NOMO-1 treated with dmso at 0.1 percent for 144 hours (cell line): ENCODE data around the gene ALG6.
"Not testable (repeated sequence)": the region's sequence is repeated elsewhere in the genome, so short reads cannot be mapped to it uniquely, and the experiment has no call there.

Experiments used
- DNase-seq: peaks from one replicate; lab custom pipeline; 2025; ENCODE audit not compliant: unreplicated experiment; lab: John Stamatoyannopoulos, UW

ALG6 gene

GRCh38 chr1:63328122-63328521, 39.3 kb upstream of the ALG6 start:
- no peak for DNase-seq

DNA sequence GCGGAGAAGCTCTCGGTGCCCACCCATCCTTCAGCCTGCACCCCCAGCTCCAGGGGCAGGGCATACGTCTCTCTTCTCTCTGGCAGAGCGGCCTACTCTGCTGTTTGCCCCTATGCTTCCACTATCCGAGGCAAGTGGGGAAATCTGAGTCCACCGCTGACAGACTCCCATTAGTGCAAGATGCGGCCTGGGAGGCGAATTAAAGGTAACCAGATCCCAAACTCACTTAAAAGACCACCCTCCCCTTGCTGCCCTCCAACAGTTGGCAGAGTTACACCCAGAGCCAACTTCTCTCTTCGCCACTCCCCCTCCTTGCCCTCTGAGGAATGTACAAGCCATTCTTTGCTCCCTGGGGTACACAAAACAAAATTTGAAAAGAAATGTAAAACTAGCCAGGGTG, 38.6 kb upstream of the ALG6 start:
- DNase-seq, result no peak

DNA sequence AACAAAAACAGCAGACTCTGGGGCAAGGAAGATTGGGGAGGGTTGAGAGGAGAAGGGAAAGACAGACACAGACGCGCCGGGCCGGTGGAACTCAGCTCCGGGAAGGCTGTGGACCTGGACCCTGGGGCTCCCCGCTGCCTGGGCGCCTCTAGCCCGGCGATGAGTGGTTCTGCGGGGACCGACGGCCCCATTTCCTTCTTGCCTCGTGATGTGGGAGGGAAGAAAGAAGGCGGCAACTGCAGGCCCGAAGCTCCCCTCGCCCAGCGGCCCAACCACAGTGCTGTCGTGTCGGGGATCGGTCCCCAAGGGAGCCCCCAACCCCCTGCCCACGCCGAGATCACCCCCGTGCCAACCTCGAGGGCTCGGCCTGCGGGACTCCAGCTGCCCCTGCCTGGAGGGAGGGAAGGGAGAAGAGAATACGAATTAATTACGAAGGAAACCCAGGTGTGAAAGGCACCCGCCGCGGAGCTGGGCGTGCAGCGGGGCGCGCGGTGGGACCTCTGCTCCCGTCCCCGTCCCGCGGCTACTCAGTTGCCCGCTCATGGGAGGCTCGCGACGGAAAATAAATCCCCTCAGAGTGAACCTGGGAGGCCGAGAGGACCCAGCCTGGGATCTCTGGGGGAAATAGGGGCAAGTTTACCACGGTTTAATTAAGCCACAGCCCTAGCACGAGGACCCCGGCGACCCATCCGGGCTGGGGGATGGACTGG, 37.7 kb upstream of the ALG6 start:
- DNase-seq, result no peak

DNA sequence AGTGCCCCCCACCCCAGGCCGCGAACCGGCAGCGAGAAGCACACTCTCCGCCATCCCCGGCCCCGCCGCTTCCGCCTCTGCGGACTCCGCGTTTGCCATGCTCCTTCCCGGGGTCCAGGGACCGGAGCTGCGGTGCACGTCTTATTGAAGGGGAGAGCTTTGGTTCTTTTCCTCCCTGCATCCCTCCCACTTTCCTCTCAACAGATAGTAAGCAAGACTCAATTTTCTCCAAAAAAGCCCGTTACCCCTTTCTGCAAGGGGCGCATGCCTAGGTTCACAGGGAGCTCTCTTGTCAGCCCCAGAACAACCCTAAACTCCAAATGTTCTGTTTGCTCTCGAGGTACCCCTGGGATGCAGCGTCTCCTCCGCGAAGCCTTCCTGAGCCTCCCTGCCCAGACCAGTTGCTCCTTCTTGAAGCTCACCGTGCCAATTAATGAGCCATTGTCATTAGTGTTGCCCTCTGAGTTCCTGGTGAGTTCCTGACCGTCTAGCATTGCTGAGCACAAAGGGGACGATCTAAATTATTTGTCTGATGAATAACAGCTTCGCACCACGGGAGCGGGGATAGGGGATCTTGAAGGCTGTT, 37.0 kb upstream of the ALG6 start:
- no peak for DNase-seq

- no peak for DNase-seq
These were observed 25.0 kb upstream of the ALG6 start for GRCh38 chr1:63342402-63342801.

DNA sequence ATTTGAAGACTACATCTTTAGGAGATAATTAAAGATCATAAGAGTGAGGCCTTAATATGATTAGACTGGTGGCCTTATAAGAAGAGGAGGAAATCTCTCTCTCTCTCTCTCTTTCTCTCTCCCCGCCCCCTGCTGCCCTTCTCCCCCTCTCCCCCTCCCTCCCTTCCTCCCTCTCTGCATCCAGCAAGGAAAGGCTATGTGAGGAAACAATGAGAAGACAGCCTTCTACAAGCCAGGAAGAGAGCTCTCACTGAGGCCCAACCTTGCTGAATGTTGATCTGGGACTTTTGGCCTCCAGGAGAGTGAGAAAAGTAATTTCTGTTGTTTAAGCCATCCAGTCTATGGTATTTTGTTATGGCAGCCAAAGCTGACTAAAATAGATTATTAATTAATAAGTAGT, 23.5 kb upstream of the ALG6 start:
- no peak for DNase-seq

- DNase-seq, result no peak
These were observed 17.1 kb upstream of the ALG6 start for GRCh38 chr1:63350320-63350719.

DNA sequence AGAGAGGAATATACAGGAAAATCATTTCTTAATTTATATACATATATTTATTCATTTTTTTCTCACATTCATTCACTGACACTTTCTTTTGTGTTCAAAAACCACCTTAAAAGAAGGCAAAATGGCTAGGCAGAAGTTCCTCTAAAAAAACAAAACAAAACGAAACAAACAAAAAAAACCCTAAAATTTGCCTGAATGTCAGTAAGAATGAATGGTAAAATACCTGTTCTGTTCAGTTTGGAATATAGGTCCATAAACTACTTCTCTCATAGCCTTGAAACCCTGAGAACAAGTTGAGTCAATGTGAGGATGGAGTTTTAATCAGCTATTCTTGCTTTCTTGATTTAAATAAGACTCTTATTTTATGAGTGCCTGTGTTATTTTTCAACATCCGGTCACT, 14.7 kb upstream of the ALG6 start:
- DNase-seq, result no peak

DNA sequence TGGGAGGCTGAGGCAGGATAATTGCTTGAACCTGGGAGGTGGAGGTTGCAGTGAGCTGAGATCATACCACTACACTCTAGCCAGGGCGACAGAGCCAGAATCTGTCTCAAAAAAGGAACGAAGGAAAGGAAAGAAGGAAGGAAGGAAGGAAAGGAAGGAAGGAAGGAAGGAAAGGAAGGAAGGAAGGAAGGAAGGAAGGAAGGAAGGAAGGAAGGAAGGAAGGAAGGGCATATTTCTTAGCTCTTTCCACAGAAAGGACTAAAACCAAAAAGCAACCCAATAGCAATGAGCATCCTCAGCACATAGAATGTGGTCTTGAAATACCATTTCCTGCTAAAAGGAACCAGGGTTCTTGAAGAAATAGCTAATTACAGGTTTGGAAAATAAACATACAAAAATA, 11.2 kb upstream of the ALG6 start:
- DNase-seq, result not testable (repeated sequence)

GRCh38 chr1:63359561-63359960, 7.9 kb upstream of the ALG6 start:
- DNase-seq, result no peak

DNA sequence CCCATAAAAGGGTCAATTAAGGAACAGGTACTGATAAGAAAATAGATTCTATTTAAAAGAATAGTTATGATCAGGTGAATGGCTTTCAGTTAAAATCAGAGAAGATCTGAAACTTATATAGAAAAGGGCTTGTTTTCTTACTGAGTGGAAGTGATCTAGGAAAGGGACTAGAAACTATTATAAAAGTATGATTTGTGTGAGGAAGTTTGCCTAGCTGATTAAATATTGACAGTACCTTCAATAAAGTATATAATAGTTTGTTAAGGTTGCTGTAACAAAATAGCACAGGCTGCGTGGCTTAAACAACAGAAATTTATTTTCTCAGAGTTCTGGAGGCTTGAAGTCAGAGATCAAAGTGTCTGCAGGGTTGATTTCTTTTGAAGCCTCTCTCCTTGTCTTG, 5.4 kb upstream of the ALG6 start:
- no peak for DNase-seq

GRCh38 chr1:63362578-63362977, 4.8 kb upstream of the ALG6 start:
- DNase-seq, result no peak

DNA sequence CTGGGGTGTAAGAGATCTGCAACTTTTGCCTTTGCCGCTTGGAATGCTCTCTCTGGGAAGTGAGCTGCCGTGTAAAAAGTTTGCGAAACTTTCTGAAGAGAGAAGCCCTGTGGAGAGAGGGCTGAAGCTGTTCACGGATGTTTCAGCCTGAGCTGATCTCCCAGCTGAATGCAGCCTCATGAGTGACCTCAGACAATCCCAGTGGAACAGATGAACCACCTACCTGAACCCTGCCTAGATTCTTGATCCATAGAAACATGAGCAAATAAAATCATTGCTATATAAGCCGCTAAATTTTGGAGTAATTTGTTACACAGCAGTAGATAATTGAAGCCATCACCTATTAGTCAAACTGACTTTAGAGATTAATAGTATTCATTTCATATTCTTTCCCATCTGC, 4.4 kb upstream of the ALG6 start:
- no peak for DNase-seq

DNA sequence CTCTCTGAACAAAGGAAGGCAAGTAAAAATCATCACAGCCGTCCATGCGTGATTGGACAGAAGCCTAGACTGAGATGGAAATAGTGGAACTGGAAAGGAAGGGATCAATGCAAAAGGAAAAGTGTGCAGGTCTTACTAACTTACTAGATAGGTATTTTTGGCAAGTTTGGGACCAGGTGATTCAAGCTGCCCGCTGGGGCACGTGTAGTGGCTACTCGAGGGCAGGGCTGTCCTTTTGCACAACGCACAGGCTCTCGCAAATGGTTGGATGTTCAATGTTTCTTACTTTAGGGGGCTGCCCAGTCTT, 566 bp upstream of the ALG6 start:
- no peak for DNase-seq

DNA sequence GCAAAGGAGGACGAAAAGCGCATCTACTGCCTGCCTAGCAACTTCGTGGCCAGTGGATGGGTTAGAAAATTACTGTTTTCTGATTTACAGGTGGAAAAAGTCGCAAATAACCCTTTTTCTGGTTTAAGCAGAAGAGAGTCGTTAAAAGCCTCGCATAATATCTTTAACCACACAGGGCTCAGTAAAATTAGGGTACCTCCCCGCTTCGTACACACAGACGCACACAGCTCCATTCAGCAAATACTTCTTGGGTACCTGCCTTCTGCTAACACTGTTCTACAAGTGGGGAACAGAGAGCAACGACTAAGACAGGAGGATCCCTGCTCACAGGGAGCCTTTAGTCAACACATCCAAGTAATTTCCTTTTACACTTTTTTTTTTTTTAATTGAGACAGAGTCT, 704 bp downstream of the ALG6 start:
- no peak for DNase-seq

DNA sequence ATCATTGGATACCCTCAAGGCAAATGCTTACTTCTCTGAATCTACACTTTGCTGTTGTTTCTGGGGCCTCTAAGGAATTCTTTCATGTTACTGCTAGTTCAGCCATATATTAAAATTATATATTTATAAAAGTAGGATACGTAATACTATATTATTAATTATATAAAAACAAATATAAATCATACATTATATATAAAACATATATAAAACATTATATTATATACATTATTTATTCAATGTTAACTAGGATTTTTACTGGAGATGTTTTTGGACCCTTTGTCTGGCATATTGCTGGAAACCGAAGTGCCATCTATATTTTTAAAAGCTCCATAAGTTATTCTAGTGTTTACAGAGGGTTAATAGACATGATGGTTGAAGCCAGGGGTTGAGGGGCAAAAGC, 12.2 kb downstream of the ALG6 start:
- no peak for DNase-seq

- no peak for DNase-seq
These were observed 14.3 kb downstream of the ALG6 start for GRCh38 chr1:63381741-63382140.

- DNase-seq, result no peak
These were observed 34.5 kb downstream of the ALG6 start for GRCh38 chr1:63401945-63402344.

DNA sequence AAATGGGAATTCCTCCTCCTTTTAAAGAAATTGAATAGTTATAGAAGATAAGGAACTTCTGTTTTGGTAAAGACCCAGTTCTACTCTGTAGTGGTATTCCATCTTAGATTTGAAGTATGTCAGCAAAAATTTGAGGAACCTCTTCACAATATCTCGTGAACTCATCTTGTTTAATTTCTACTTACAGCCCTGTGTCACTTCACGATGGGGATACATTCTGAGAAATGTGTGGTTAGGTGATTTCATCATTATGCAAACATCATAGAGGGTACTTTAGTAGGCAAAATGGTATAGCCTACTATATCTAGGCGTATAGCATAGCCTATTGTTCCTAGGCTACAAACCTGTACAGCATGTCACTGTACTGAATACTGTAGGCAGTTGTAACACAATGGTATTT, 36.0 kb downstream of the ALG6 start:
- no peak for DNase-seq

- DNase-seq, result no peak
These were observed 37.6 kb downstream of the ALG6 start for GRCh38 chr1:63405021-63405420.

GRCh38 chr1:63405987-63406386, 38.6 kb downstream of the ALG6 start:
- DNase-seq, result no peak

- DNase-seq, result no peak
These were observed 39.6 kb downstream of the ALG6 start for GRCh38 chr1:63407002-63407401.

DNA sequence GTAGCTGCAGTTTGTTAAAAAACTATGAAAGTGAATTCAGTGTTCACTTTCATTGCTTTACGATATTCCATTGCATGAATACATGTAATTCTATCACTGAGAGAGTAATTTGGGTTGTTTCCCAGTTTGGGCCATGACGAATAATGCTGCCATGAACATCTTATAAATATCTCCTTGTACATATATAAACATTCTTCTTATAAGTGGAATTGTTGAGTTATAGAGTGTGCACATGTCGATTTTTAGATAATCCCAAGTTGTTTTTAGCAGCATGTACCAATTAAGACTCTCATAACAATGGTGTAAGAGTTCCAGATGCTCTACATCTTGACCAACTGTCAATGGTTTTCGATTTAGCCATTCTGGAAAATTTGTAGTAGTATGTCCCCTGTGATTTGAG, 40.9 kb downstream of the ALG6 start:
- no peak for DNase-seq
